Coronary artery (tissue), 2 donors: Measurements from ENCODE around the gene PLS3.

Experiments
- DNase-seq: peaks from one replicate; pipeline ENCODE4 v3.0.0-alpha.2; 2017; ENCODE audit warnings: low spot score
- H3K27ac ChIP-seq, 2 donors: fragments of 200-600 bp; sonication (generic); one replicate each; pipeline ENCODE4 v1.5.1; 2016 to 2019
- H3K4me3 ChIP-seq: fragments of 200-600 bp; sonication (generic); 2 replicates; pipeline ENCODE4 v1.5.1; 2016; ENCODE audit warnings: mild to moderate bottlenecking, moderate library complexity
- TF ChIP-seq, protein P1 (sequence below): fragments of 200-600 bp; sonication (generic); IDR thresholded peaks from one replicate; pipeline ENCODE4 v1.5.1; 2019; ENCODE audit warnings: antibody characterized with exemption

PLS3 gene

DNA sequence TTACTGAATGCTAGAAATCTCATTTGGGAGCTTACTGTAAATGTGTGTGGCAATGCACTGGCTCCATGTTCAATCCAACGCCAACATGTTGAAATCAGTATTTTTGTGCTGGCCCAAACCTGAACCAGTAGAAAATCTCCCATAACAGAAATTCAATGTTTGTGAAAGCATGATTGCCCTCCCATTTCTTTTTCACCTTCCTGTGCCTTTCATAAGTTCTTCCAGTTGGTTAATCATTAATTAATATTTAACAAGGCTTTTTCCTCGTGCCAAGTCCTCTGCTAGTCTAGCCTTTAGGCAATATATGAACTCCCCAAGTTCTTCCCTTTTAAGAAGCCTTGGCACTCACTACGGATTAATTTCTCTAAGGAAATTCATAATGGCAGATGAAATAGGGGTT lies 1.3 kb upstream of the PLS3 start:
- H3K4me3 ChIP-seq, result no peak overlapping the region
- H3K27ac ChIP-seq, result peak overlapping the region in 1 of 2 donors; percentile 95
- TF ChIP-seq, protein P1, sequence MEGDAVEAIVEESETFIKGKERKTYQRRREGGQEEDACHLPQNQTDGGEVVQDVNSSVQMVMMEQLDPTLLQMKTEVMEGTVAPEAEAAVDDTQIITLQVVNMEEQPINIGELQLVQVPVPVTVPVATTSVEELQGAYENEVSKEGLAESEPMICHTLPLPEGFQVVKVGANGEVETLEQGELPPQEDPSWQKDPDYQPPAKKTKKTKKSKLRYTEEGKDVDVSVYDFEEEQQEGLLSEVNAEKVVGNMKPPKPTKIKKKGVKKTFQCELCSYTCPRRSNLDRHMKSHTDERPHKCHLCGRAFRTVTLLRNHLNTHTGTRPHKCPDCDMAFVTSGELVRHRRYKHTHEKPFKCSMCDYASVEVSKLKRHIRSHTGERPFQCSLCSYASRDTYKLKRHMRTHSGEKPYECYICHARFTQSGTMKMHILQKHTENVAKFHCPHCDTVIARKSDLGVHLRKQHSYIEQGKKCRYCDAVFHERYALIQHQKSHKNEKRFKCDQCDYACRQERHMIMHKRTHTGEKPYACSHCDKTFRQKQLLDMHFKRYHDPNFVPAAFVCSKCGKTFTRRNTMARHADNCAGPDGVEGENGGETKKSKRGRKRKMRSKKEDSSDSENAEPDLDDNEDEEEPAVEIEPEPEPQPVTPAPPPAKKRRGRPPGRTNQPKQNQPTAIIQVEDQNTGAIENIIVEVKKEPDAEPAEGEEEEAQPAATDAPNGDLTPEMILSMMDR, result no peak
- DNase-seq, result no peak

DNA sequence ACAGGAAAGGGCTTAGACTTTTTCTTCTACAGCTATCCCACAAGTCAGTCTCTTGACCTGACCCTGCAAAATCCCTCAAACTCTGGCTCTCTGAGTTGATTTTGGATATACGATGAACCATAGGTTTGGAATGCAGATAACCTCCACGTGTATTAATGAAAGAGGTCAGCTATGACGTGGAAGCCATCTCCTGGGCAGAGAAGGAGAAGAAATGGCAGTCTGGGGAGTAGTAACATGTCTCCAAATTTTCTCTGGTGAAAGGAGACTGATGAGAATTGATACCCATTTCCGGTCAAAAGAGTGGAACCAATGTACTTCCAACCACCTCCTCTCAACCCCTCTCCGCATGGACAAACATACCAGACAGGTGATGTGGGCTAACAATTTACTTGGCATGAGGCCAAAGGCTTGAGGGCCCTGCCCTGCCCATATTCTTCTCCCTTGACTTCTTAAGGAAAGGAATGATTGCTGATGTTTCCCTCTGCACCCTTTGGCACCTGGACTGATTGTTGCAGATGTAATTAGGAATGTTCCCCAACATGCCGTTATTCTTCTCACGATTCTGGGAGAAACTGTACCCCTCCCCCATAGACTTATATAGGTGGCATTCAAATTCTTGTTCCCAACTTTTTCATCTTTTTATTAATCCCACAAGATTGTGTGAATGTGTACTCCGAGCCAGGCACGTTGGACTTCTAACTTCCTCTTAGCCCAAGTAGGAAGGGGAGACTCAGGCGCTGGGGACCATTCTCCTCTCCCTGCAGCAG lies 580 bp upstream of the PLS3 start:
- H3K4me3 ChIP-seq, result peak overlapping the region; percentile 84
- H3K27ac ChIP-seq, result peak overlapping the region; percentile 82 to 95
- no peak for DNase-seq

DNA sequence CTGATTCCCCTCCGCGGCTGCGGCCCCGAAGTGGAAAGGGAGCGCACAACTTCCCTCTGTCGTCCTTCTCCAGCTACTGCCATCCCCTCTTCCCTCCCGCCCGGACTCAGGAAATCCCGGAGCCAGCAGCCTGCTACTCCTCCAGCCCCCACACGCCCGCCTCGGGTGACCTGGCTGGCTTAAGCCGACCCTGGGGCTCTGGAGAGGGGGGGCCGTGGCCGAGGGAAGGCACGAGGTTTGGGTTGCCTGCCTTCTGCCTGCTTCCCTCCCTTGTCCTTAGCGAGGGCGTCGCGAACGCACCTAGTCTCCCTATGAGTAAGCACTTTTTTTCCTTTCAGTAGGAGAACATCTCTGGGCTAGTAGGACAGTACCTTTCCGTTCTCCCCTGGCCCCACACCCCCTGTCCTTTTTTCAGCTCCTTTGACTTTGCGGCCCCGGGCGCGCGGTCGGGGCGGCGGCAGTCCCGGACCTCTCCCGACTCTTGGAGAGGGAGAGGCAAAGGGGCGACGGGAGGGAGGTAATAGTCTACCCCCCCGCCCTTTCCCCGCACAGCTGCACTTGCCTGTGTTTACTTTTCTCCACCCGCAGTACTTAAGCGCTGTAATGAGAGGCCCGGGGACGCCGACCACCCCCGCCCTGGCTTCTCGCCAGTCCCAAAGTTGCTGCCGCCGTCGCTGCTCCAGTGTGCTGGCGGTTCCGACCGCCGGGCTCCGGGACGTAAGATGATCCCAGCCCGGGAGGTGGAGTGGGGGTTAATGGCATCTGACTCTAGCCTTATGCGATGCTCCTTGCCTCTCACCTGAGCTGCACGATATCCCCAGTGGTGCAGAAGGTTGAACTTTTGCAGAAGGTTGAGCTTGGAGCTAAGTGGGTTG lies 868 bp downstream of the PLS3 start:
- TF ChIP-seq, protein P1, result no peak
- Histone ChIP-seq H3K27ac (peak overlapping the region; percentile 82 to 95), H3K4me3 (peak overlapping the region; percentile 84)
- peak; percentile 82 for DNase-seq

More for the DNA sequence above, 580 bp upstream of the PLS3 start:
- TF ChIP-seq, protein P1, result no peak

DNA sequence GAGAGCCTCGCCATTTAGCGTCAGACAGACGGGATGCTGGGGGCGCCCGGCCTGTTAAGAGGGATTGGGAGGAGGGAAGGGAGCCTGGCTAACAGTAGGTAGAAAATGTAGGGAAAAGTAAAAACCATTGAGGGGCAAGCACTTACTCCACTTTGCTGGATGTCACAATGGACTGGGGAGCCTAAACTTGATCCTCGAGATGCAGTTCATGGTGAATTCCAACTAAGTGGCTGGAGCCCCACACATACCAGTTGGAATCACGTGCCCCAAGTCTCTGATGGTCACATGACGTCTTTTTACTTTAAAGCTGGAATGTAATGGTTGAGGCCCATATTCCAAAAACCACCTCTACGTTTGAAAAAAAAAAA lies 1.5 kb downstream of the PLS3 start:
- peak overlapping the region; percentile 82 to 95 for H3K27ac ChIP-seq
- TF ChIP-seq, protein P1, result no peak
- DNase-seq, result no peak
- peak overlapping the region; percentile 84 for H3K4me3 ChIP-seq

DNA sequence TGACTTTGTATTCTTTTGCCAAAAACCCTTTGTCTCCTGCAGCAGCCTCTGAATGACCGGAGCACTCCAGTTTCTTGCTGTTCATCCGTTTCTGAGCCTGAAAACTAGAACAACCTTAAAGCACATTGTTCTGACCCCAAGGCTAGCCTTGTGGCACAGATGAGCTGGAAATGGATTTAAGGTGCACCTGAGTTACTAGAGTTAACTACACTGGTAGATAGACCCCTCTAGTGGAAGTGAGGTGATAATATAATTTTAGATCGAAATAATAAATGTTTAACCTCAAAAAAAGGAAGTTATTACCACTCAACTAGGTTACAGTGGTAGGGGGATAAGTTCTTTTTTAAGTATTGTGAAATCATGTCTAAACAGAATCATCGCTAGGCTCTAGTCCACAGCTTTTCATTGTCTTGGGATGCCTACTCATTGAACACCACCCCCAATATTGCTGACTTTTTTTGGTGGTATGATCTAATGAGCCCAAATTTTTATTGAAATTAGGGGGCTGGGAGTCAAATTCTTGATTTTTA lies 2.7 kb downstream of the PLS3 start:
- Histone ChIP-seq H3K27ac (peak overlapping the region; percentile 82 to 95), H3K4me3 (peak overlapping the region; percentile 84)
- TF ChIP-seq, protein P1, result no peak
- no peak for DNase-seq

DNA sequence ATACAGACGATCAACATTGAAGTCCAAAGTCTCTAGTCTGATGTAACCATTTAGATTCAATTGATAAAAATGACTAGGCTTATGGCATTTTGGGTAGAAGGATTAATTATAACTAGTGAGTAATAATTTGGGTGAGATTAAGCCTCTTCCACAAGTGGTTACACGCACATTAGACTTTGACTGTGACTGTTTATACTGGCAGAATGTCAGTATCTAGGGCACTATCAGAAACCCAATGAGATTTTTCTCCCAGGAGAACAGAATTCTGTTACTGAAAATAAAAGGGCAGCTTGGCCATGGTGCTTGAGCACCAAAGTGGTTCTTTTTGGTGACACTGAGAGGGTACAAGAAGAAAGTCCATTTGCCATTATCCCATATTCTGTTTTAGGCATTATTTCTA lies 3.3 kb downstream of the PLS3 start:
- H3K27ac ChIP-seq, result peak overlapping the region; percentile 82 to 95

More for the DNA sequence above, 3.3 kb downstream of the PLS3 start:
- no peak for DNase-seq
- TF ChIP-seq, protein P1, result no peak
- peak overlapping the region; percentile 84 for H3K4me3 ChIP-seq
